HCEC 1CT (cell line): ENCODE results near the gene FOXL1.

Experiments used
- DNase-seq: peaks from one replicate; pipeline ENCODE4 v3.0.0-alpha.2; 2017

Gene FOXL1

GRCh38 chr16:86578061-86578599, at the start of gene FOXL1:
FOXL1 (plus strand) TSS chr16:86578549; CDS start chr16:86578724, 175 bp downstream.
- peak; percentile 98 for DNase-seq

DNA sequence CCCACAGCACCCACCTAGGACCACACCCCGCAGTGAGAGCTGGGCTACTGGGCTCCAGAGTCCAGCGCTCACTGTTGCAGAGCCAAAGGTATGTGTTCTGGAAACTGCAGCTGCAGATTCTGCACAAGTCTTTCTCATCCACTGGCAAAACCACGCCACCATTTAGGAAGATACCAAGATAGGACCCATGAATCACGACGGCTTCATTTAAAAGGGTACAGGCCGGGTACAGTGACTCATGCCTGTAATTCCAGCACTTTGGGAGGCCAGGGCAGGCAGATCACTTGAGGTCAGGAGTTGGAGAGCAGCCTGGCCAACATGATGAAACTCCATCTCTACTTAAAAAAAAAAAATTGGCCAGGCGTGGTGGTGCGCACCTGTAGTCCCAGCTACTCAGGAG, 49.2 kb upstream of the FOXL1 start:
- DNase-seq: peak; percentile 63

DNA sequence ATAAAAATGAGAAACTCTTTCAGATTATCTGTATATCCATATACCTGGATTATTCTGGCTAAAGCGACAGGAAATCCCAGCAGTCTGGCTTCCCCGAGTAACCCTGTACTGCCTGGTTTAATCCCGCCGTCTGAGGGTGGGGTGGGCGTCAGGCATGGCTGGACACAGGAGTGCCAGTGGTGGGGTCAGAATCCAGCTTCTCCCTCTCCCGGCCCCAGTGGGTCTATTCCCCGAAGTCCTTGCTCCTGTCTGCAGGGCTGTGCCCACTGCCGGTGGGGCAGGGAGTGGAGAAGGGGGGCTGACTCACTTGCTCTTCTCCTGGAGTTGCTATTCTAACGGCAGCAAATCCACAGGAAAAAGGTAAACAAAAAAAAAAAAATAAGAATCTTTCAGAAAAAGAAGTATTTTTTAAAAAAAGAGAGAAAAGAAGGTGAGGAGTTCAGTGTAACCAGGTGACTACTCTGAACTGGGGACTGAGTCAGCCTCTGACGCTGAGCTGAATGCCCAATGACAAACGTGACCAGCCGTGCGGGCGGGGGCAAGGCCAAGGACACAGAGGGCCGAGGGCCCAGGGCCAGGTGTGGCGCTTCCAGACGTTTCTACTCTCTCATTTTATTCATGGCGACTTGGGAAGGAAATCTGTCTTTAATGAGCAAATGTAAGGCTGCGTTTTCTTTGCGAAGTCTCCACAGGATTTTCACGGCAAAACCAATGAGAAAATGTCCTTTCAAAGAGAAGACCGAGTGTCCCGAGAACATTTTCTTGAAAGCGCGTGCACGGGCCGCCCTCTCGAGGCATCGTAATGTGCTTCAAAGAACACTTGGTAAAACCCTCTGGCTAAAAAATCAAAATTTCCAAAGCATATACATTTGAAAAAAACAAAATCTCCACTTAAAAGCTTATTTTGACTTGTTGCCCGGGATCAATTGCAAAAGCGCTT, 47.8 kb upstream of the FOXL1 start:
- DNase-seq: no peak

DNA sequence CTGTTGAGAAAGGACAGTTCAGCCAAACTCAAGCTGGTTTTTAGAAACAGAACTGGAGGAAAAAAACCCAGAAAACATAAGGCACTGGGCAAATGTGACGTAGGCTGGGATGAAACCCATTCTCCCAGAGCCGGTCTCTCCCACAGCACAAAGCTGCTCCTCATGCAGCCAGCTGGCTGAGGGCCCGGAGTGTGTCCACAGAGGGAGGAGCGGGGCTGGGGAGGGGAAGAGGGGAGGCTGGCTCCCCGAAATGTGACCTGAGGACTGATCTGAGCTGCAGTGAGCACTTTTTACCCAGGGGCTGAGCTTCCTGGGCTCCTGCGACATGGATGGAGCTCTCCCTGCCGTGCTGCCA, 47.2 kb upstream of the FOXL1 start:
- no peak for DNase-seq

GRCh38 chr16:86531641-86532525, 46.5 kb upstream of the FOXL1 start:
- DNase-seq: no peak

DNA sequence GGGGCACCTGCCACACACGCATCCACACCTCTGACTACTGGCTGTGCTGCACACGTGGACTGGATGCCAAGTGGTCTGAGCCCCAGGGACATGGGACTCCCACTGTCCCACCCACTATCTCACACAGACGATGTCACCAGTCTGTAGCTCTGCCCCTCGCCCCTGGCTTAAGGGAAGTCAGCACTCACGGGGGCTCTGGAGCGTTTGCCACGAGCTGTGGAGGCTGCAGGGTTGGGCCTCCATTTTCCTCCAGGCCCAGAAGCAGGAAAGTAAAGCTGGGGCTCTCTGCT, 45.9 kb upstream of the FOXL1 start:
- no peak for DNase-seq

DNA sequence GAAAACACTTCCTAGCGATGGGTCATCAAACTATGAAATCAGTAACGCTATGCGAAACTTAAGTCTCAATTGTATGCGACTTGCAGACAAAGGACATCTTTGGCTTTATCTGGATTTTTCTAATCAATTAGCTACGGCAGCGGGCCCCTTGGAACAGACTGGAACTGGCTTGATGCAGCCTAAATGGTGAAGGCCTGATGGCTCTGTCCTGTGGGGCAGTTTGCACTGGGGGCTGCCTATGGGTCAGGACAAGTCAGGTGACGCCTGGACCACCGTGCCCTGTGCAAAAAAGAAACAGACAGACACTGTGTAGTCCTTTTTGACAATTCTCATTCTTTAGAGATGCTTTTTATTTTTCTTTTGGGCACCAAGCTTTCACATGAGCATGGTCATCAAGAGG, 45.3 kb upstream of the FOXL1 start:
- DNase-seq: no peak

DNA sequence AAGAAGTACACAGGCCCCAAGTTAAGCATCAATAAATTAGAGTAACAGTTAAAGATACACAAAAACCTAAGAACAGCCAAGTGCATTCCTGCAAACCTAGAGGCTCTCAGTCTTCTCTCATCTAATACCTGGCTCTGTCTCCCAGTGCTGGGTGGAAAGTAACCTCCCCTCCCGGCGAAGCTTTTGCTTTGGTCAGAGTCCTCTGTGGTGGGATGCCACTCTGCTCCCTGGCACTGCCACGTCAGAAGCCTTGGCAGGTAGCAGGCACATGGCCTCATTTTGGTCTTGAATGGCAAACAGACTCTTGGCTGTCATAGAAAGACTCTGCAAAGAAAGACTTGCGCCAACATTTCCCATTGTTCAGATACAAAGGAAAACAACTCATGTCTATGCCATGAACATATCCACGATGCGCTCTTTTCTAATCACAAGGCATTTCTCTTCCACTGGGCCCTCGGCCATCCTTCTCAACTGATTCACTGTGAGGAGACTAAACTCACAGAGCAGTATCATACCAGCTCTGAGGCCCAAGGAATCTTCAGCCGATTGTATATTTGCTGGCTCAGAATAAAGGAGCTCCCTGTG, 44.5 kb upstream of the FOXL1 start:
- DNase-seq: no peak

DNA sequence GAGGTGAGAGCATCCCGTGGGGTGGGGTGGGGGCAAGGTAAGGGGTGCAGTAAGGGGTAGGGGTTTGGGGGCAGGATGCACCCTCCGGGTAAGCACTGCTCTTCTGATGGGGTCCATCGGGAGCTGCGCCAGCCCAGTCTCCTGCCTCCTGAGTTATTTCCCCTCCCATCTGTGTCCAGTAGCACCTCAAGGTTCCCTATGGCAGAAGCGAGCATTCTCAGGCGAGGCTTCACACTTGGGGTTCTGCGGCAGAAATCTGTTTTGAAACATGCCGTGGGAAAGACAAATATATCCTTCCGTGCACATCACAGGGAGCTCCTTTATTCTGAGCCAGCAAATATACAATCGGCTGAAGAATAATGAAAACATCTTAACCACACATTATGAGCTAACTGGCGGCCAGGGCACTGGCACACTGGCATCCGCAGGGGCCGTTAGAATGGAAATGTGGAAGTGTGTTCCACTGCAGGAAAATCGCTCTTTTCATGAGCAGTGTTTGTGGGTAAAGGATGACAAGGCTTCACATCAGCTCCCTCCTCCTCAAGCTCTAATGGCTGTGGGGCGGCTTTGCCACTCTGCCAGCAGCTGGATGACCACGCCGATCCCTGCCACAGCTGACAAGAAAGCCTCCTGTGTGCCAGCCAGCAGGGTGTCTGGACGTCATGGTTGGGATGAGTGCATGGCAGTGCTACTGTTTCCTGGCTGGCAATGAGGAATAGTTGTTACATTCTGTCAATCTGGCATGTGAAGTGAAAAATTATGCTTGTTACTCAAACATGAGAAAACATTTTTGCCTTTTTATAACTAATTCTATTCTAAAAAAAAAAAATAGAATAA, 43.4 kb upstream of the FOXL1 start:
- DNase-seq: no peak

GRCh38 chr16:86536621-86537020, 41.7 kb upstream of the FOXL1 start:
- DNase-seq: no peak

GRCh38 chr16:86537486-86537885, 40.9 kb upstream of the FOXL1 start:
- DNase-seq: no peak

DNA sequence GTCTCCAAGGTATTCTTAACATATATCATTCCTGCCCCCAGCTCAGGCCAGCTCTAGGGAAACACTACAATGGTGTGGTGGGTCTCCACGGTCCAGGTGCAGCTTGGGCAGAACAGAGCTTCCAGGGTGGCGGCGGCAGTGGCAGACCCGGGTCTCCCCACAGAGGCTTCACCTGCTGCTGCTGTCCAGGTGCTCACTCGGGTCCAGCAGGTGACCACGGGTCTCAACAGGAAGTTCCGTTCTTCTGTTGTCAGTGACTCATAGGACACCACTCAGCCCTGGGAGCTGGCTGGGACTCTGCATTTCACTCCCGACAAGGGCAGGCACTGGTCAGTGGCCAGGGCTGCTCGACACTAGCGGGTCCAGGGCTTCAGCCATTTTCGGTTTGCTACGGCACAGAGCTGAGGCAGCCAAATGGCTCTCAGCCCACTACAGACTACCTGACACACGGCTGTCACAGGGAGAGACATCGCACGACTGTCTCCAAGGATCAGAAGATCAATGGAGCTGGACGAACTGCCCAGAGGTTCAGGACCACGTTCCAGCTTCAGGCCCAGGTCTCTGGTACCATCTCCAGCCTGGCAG, 40.1 kb upstream of the FOXL1 start:
- no peak for DNase-seq

DNA sequence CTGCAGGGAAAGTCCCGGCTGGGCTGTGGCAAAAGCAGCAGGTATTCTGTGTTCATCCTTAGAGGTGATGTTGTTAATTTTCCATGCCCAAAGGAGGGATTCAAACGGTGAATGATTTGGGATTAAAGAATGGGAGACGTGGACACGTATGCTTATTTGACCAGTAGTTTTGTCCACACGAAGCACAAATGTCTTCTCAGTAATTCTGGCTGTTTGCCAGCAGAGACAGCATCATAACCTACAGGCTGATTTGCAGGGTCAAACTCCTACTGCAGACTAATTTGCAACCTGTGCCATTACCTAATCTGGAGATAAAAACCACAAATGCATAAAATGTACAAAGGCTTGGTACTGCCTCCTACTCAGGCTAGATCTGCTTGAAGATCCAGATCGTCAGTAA, 37.5 kb upstream of the FOXL1 start:
- no peak for DNase-seq

GRCh38 chr16:86541560-86541959, 36.8 kb upstream of the FOXL1 start:
- no peak for DNase-seq

- DNase-seq: no peak
Observed at GRCh38 chr16:86542756-86543750, 35.3 kb upstream of the FOXL1 start.

- DNase-seq: no peak
Observed at GRCh38 chr16:86545481-86545880, 32.9 kb upstream of the FOXL1 start.

DNA sequence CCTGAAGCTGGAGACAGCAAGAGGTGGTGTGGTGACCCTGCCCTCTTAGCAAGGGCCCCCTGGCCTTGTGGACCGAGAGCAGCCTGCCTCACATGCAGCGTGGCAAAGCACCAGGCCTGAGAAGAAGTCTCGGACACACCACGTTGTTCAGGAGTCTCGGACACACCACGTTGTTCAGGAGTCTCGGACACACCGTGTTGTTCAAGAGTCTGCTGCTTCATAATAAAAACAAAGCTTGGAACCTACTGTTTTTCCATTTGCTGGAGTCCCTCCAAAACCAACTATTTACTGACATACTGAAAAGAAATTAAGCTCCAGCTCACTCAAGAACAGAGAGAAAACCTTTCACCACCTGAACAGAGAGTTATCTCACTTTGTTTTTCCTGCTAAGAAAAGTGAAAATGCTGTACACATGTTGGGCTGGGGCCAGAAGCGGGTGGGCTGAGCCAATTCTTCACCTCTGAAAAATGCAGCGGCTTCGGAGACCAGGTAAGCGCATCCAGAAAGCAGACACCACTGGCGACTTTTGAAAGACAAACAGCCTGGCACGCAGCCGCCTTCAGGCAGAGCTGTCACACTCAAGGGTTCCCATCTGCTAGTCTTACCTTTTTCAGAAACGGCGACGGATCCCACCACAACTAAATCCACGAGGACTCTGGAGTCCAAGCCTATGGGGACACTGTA, 32.3 kb upstream of the FOXL1 start:
- DNase-seq: no peak

- no peak for DNase-seq
Observed at GRCh38 chr16:86546638-86547013, 31.7 kb upstream of the FOXL1 start.

GRCh38 chr16:86547286-86547685, 31.1 kb upstream of the FOXL1 start:
- DNase-seq: no peak
